ENCODE data around the gene CNGB1.
"Not testable (repeated sequence)": the region's sequence is repeated elsewhere in the genome, so short reads cannot be mapped to it uniquely, and the experiment has no call there.

The CNGB1 gene

DNA sequence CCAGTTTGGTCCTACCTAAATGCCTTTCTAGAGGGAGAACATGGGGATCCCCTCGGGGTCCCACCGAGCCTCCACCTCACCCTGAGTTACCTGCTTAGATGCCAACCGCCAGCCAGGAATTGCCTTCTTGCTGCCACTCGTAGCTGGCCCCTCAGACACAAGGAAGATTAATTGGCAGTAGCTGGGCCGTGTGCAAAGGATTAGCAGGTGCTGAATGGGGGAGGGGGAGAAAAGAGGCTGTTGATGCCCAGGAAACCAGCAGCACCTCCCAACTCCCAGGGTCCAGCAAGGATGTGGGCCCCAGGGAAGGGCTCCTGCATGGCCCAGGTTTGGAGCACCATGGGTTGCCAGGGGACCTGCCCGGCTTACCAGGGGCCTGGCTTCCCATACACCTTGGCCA is at the start of gene CNGB1:
CNGB1 (minus strand) TSS at position 159 of the 400 bp plus-strand sequence. CDS start 3,842 bp downstream, outside the sequence.
- no peak for FAIRE-seq

GRCh38 chr16:58019866-58020538 is 49.1 kb upstream of the CNGB1 start:
- FAIRE-seq: no peak

GRCh38 chr16:58018803-58019202 is 47.9 kb upstream of the CNGB1 start:
- FAIRE-seq: no peak

- no peak for FAIRE-seq
Measured at GRCh38 chr16:58016840-58017446, 46.0 kb upstream of the CNGB1 start.

- FAIRE-seq: no peak
Measured at GRCh38 chr16:58013201-58013956, 42.5 kb upstream of the CNGB1 start.

DNA sequence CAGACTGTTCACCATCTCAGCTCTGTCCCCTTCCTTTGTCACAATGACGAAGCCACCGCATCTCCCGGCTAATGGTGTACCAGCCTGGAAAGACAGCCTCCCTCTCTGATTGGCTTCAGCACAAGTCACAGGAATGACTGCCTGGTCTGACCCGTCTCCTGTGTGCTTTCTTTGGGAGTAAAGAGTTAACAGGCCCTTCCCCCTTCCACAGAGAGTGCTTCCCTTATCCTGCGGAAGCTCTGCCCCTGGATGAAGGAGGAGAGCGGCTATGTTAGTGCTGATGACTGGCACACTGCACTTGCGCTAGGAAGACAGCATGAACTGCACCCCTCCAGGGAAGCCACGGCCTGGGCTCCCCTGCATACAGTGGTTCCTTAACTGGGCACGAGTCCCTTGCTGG is 41.6 kb upstream of the CNGB1 start:
- FAIRE-seq: no peak

DNA sequence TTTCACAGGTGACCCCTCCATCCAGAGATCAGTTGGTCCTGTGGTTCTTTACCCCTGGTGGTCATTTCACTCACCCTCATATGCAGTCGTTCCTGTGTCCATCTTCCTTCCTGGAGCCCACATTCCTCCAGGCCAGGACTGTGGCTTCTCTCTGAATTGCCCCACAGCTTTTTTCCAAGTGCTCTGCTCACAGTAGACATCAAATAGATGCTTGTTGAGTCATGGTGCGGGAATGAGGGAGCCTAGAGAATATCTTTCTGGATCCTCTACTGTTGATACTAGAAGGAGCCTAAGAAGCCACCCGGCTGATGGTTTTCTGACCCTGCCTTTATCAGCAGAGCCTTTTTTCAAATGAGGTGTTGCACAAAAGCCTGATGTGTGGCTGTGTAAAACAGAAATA is 40.7 kb upstream of the CNGB1 start:
- FAIRE-seq: no peak

GRCh38 chr16:58010886-58011285 is 40.0 kb upstream of the CNGB1 start:
- FAIRE-seq: no peak

DNA sequence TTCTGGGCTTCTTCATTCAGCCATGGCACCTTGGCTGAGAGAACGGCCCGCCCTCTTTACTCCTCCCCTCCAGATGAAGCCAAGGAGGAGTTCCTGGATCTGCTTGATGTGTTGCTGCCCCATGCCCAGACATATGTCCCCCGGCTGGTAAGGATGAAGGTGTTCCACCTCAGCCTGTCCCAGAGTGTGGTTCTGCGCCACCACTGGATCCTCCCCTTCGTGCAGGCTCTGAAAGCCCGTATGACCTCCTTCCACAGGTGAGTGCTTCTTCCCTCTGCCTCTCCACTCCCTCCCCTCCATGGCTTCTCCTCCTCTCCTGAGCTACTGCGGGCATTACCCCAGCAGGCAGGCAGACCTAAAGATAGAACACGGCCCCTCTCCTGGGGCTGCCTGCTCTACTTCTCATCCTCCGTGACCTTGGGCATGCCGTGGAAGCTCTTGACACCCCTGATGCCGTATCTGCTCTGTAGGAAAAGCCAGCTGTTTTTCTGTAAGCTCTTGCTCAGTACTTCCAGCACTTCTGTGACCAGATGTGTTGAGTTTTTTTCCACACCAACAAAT is 39.0 kb upstream of the CNGB1 start:
- FAIRE-seq: no peak

GRCh38 chr16:58004736-58005135 is 33.8 kb upstream of the CNGB1 start:
- FAIRE-seq: not testable (repeated sequence)

- no peak for FAIRE-seq
Measured at GRCh38 chr16:58002936-58003335, 32.0 kb upstream of the CNGB1 start.

DNA sequence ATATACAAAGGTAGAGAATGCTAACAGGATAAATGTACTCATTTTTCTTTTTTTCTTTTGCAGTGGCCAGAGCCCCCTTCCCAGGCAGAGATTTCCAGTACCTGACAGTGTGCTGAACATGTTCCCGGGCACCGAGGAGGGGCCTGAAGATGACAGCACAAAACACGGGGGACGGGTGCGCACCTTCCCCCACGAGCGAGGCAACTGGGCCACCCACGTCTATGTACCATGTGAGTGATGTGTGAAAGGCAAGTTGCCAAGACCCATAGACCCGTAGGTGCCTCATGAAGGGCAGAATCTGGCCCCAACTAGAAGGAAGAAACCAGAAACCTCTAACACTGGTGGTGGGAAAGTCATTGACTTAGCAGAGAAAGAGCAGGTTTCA is 31.5 kb upstream of the CNGB1 start:
- no peak for FAIRE-seq

DNA sequence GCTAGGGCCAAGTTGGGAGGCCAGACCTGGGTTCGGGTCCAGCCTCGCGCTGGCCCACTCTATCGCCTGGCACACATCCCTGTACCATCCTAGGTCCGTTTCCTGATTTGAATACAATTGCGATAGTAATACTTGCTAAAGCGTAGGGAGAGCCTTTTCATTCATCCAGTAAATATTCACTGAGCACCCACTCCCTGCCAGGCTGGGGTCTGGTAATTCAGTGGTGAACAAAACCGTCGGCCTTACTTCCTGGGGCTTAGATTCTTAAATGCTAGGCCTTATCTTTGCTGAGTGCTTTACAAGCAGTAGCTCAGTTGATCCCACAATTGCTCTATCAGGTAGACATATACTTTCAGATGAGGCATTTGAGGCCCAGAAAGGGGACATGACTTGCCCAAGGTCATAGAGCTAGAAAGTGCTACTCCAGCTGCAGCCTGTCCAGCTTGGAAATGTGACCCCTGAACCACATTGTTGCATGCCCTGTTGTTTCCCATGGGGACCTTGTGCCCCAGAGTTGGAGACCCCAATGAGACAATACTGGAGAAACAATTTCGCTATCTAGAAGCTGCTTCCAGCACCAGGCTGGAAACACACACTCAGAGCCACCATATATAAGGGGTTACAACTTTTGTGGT is 31.0 kb upstream of the CNGB1 start:
- FAIRE-seq: no peak

- FAIRE-seq: no peak
Measured at GRCh38 chr16:58000706-58001676, 30.1 kb upstream of the CNGB1 start, which contains the start of gene USB1. Gene USB1, plus strand, starts transcription at chr16:58001407. Its CDS starts 77 bp downstream, at chr16:58001484.

GRCh38 chr16:57999971-58000705 is 29.2 kb upstream of the CNGB1 start, which contains the start of gene ZNF319:
Gene ZNF319, minus strand, starts transcription at chr16:58000672. Its CDS starts 2,407 bp downstream, at chr16:57998265.
- FAIRE-seq: no peak

DNA sequence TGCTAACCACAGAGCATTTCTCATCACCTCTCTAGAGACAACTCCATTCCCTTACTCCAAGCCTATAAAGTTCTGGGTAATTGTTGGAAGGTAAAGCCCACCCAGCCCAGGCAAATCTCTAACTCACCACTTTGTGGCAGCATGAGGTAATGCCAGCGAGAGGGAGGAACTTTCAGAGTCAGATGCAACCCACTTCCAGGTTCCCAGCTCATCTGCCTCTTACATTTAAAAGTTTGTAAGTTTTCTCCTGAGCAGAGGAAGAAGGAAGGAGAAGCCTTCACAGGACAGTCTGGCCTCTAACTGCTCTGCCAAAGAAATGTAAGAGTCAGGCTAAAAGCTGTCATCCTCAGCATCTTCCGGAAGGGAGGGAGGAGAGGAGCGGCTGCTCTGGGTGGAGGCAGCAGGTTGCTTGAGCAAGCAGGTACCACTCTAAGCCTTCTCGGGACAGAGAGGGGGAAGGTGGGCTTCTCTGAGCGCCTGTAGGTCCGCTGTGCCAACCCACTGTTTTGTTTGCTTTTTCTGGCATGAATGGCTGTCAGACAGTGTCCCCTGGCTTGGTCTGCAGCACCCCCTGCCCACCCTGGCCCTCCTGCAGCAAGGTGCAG is 28.5 kb upstream of the CNGB1 start:
- FAIRE-seq: no peak

DNA sequence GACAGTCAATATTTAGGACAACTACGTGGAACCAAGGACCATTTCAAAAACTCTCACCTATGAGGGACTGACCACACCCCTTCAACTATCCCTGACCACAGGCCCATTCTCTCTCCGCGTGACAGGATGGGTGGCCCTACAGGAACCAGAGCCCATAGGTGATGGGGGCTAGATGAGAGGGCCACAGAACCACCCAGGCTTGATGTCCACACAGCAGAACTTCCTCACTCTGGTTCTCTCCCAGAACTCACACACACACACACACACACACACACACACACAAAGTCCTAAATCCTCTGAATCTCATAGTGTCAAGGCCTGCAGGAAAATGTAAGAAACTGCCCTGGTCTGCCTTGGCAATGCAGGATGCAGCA is 28.1 kb upstream of the CNGB1 start:
- FAIRE-seq: no peak

- no peak for FAIRE-seq
Measured at GRCh38 chr16:57998486-57998885, 27.6 kb upstream of the CNGB1 start.

DNA sequence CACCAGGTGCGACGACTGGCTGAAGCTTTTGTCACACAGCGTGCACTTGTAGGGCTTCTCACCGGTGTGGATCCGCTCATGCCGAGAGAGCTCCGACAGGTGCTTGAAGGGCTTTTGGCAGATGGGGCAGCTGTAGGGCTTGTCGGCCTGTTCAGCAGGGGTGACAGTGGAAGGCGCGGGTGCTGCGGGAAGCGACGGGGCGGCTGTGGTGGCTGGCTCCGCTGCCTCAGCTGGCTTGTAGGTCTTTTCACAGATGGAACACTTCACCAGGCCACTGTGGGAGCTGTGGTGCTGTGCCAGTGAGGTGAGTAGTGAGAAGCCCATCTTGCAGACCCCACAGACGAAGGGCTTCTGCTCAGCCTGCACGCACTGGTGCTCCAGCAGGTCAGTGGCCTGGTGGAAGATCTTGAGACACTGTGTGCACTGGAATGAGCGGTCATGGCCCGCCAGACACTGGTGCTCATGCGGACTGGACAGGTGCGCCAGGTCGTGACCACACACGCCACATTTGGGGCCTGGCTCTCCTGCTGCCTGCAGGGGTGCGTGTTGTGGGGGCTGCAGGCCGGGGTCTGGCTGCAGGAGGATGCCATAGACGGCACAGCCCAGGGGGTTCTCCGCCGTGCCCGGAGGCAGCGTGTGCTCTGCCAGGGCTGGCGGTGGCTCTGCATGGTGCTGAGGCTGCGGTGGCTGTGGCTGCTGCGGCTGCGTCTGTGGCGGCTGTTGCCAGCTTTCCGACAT is 26.8 kb upstream of the CNGB1 start:
- FAIRE-seq: no peak

GRCh38 chr16:57997176-57997527 is 26.2 kb upstream of the CNGB1 start:
- no peak for FAIRE-seq

Measured in colon (tissue), 2 donors.